Neural cell (in vitro differentiated cells): ENCODE measurements around the gene TP53INP2. TPM values are rescaled to one million over a fixed set of nuclear protein-coding genes. Genes with fewer than 3 reads are reported as not detected.

Source experiments
- H2AFZ ChIP-seq: fragments of 200-600, 300-800 bp; sonication (generic), shearing (Covaris generic); 2 replicates; pipeline ENCODE4 v1.6.0; 2014; ENCODE audit warnings: low read depth, mild to moderate bottlenecking, antibody characterized with exemption, low read length, moderate library complexity
- H3F3A ChIP-seq: fragments of 200-600 bp; shearing (Covaris generic); 2 replicates; pipeline ENCODE4 v1.6.1; 2016; ENCODE audit warnings: mild to moderate bottlenecking, moderate library complexity, mixed read lengths, antibody characterized with exemption, low read length; ENCODE audit not compliant: insufficient read depth, poor library complexity, severe bottlenecking
- H3K27ac ChIP-seq: fragments of 200-600, 300-800 bp; sonication (generic), shearing (Covaris generic); 2 replicates; pipeline ENCODE4 v1.5.1; 2014; ENCODE audit warnings: mild to moderate bottlenecking, low read length, moderate library complexity
- H3K27me3 ChIP-seq: fragments of 300-800, 200-600 bp; sonication (generic), shearing (Covaris generic); 2 replicates; pipeline ENCODE4 v1.6.0; 2014; ENCODE audit warnings: mild to moderate bottlenecking, low read depth, low read length, moderate library complexity; ENCODE audit not compliant: insufficient read depth
- H3K36me3 ChIP-seq: fragments of 300-800, 200-600 bp; sonication (generic), shearing (Covaris generic); 2 replicates; pipeline ENCODE4 v1.5.1; 2014; ENCODE audit warnings: mild to moderate bottlenecking, antibody characterized with exemption, low read length, moderate library complexity; ENCODE audit not compliant: insufficient read depth
- H3K4me2 ChIP-seq: fragments of 300-800, 200-600 bp; sonication (generic), shearing (Covaris generic); 2 replicates; pipeline ENCODE4 v1.6.0; 2014; ENCODE audit warnings: mild to moderate bottlenecking, low read length
- H3K4me3 ChIP-seq: fragments of 300-800, 200-600 bp; sonication (generic), shearing (Covaris generic); 2 replicates; pipeline ENCODE4 v1.5.1; 2014; ENCODE audit warnings: mild to moderate bottlenecking, low read length, moderate library complexity
- H3K79me2 ChIP-seq: fragments of 200-600 bp; shearing (Covaris generic); replicated peaks from 2 replicates; pipeline ENCODE4 v1.6.0; 2014; ENCODE audit warnings: mild to moderate bottlenecking, low read length, moderate library complexity; ENCODE audit not compliant: insufficient read depth
- H3K9ac ChIP-seq: fragments of 300-800, 200-600 bp; sonication (generic), shearing (Covaris generic); 2 replicates; pipeline ENCODE4 v1.6.1; 2016; ENCODE audit warnings: mild to moderate bottlenecking, low read length, mixed read lengths
- H3K9me2 ChIP-seq: fragments of 200-600 bp; shearing (Covaris generic); 2 replicates; pipeline ENCODE4 v1.6.1; 2016; ENCODE audit warnings: mild to moderate bottlenecking, low read length, mixed read lengths; ENCODE audit not compliant: insufficient read depth
- H3K9me3 ChIP-seq: fragments of 200-600, 300-800 bp; sonication (generic), shearing (Covaris generic); 2 replicates; pipeline ENCODE4 v1.6.1; 2016; ENCODE audit warnings: mild to moderate bottlenecking, mixed run types, low read length, moderate library complexity, mixed read lengths
- H4K20me1 ChIP-seq: fragments of 200-600 bp; shearing (Covaris generic); 2 replicates; pipeline ENCODE4 v1.6.1; 2016; ENCODE audit warnings: mild to moderate bottlenecking, mixed run types; ENCODE audit not compliant: insufficient read depth
- CTCF ChIP-seq: fragments of 450-650 bp; IDR thresholded peaks from 2 replicates; pipeline ENCODE4 v1.5.1; 2014; ENCODE audit warnings: antibody characterized with exemption, mild to moderate bottlenecking, moderate library complexity; ENCODE audit not compliant: poor library complexity, severe bottlenecking
- EP300 ChIP-seq: fragments of 450-650 bp; conservative IDR thresholded peaks from 2 replicates; pipeline ENCODE4 v1.6.1; 2014; ENCODE audit warnings: antibody characterized with exemption, mild to moderate bottlenecking, moderate library complexity; ENCODE audit not compliant: poor library complexity, severe bottlenecking
- EZH2 ChIP-seq: fragments of 200-600, 300-800 bp; shearing (Covaris generic), sonication (generic); IDR thresholded peaks from 2 replicates; pipeline ENCODE4 v1.6.1; 2014; ENCODE audit warnings: antibody characterized with exemption, low read length, borderline replicate concordance, mild to moderate bottlenecking; ENCODE audit not compliant: insufficient read depth, poor library complexity, severe bottlenecking
- MXI1 ChIP-seq: fragments of 450-650 bp; conservative IDR thresholded peaks from 2 replicates; pipeline ENCODE4 v1.6.1; 2014; ENCODE audit warnings: antibody characterized with exemption, mild to moderate bottlenecking; ENCODE audit not compliant: poor library complexity, severe bottlenecking
- POLR2AphosphoS5 ChIP-seq: IDR thresholded peaks from 2 replicates; pipeline ENCODE4 v1.6.1; 2012
- RAD21 ChIP-seq: fragments of 450-650 bp; conservative IDR thresholded peaks from 2 replicates; pipeline ENCODE4 v1.6.1; 2014; ENCODE audit warnings: antibody characterized with exemption, mild to moderate bottlenecking, moderate library complexity
- REST ChIP-seq: IDR thresholded peaks from 2 replicates; pipeline ENCODE4 v1.6.1; 2012; ENCODE audit warnings: borderline replicate concordance
- SMC3 ChIP-seq: fragments of 450-650 bp; conservative IDR thresholded peaks from 2 replicates; pipeline ENCODE4 v1.6.1; 2014; ENCODE audit warnings: antibody characterized with exemption, mild to moderate bottlenecking, moderate library complexity; ENCODE audit not compliant: poor library complexity
- TAF1 ChIP-seq: IDR thresholded peaks from 2 replicates; pipeline ENCODE4 v1.6.1; 2012; ENCODE audit warnings: low read depth
- polyA plus RNA-seq: library from polyadenylated mRNA; depleted of rRNA; stranded (reverse); fragments of >200 nt; gene quantifications from 2 replicates; pipeline ENCODE4 v1.2.3, GENCODE V29; 2014

TP53INP2 gene
- polyA plus RNA-seq, 1 donor from 2014 or later, result 11.5 TPM

- Histone ChIP-seq H3K79me2 (no peaks in the 10 kb centered on the region), H3K36me3 (peaks cover 11% of the 10 kb centered on the region), H4K20me1 (no peaks in the 10 kb centered on the region), H3K27ac (no peak overlapping the region), H3K9me2 (no peaks in the 10 kb centered on the region), H2AFZ (no peak overlapping the region), H3F3A (no peaks in the 10 kb centered on the region), H3K9me3 (no peaks in the 10 kb centered on the region), H3K4me2 (no peak overlapping the region), H3K27me3 (no peaks in the 10 kb centered on the region), H3K4me3 (no peak overlapping the region), H3K9ac (no peak overlapping the region)
- TF ChIP-seq EZH2 (no peak), TAF1 (no peak), RAD21 (no peak), POLR2AphosphoS5 (no peak), MXI1 (no peak), CTCF (no peak), REST (no peak), EP300 (no peak), SMC3 (no peak)
Measured at GRCh38 chr20:34747479-34747878, 43.3 kb downstream of the TP53INP2 start.

DNA sequence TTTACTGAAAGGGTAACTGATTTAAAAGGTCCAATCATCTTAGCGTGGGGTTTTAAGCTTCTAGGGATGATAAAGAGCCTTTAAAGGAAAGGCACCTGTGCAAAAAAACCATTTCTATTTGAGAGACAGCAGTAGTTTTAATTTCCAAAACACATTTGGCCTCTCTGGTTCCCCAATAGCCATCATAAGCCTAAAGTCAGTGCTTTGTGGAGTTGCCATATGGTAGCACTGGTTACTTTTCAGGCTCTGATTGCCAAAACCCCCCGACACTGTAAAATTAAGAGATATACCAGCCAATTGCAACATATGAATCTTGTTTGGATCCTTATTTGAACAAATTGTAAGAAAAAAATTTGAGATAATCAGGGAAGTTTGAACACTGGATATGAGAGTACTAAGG lies 44.6 kb downstream of the TP53INP2 start:
- Histone ChIP-seq H3K36me3 (peaks cover 11% of the 10 kb centered on the region), H3K4me2 (no peak overlapping the region), H2AFZ (no peak overlapping the region), H3F3A (no peaks in the 10 kb centered on the region), H3K9me2 (no peaks in the 10 kb centered on the region), H4K20me1 (no peaks in the 10 kb centered on the region), H3K27ac (no peak overlapping the region), H3K9ac (no peak overlapping the region), H3K79me2 (no peaks in the 10 kb centered on the region), H3K9me3 (no peaks in the 10 kb centered on the region), H3K27me3 (no peaks in the 10 kb centered on the region), H3K4me3 (no peak overlapping the region)
- TF ChIP-seq RAD21, result no peak
- TF ChIP-seq SMC3, result no peak
- TF ChIP-seq EP300, result no peak
- TF ChIP-seq TAF1, result no peak
- no peak for TF ChIP-seq MXI1
- no peak for TF ChIP-seq EZH2
- TF ChIP-seq REST, result no peak
- TF ChIP-seq POLR2AphosphoS5, result no peak
- TF ChIP-seq CTCF, result no peak
